Esophagus squamous epithelium (tissue), 5 donors: ENCODE data around the gene MGMT. TPM values are rescaled to one million over a fixed set of nuclear protein-coding genes. Genes with fewer than 3 reads are reported as not detected.

Experiments
- DNase-seq: peaks from one replicate; lab custom pipeline; 2025; lab: John Stamatoyannopoulos, UW
- H3K27ac ChIP-seq, 4 donors: fragments of 200-600 bp; sonication (generic); one replicate each; pipeline ENCODE4 v1.5.1; 2016 to 2019; ENCODE audit warnings: mild to moderate bottlenecking in 1 of 4
- H3K27me3 ChIP-seq, 4 donors: fragments of 200-600 bp; sonication (generic); 1 replicate in 3 of 4; 2 replicates in 1 of 4; pipeline versions ENCODE4 v1.5.1 to v1.6.0; 2017 to 2021; ENCODE audit warnings: antibody characterized with exemption in 1 of 4
- H3K36me3 ChIP-seq, 3 donors: fragments of 200-600 bp; sonication (generic); one replicate each; pipeline ENCODE4 v1.5.1; 2016 to 2019
- H3K4me1 ChIP-seq, 3 donors: fragments of 200-600 bp; sonication (generic); one replicate each; pipeline ENCODE4 v1.5.1; 2017 to 2019
- H3K4me3 ChIP-seq, 4 donors: fragments of 200-600 bp; sonication (generic); 1 replicate in 3 of 4; 2 replicates in 1 of 4; pipeline ENCODE4 v1.5.1; 2016 to 2019; ENCODE audit warnings: mild to moderate bottlenecking in 2 of 4, moderate library complexity in 1 of 4
- H3K9me3 ChIP-seq, 3 donors: fragments of 200-600 bp; sonication (generic); one replicate each; pipeline ENCODE4 v1.5.1; 2016 to 2019
- POLR2A ChIP-seq, 4 donors: fragments of 450-650 bp; IDR thresholded peaks; one replicate each; pipeline ENCODE4 v1.6.1; 2017; ENCODE audit warnings: antibody characterized with exemption in 4 of 4, mild to moderate bottlenecking in 4 of 4, moderate library complexity in 3 of 4
- WGBS, 2 donors: methylation state at CpG; one replicate each; pipeline ENCODE4 v1.1.5; 2018; 5-methylcytosine and 5-hydroxymethylcytosine counted together
- intact Hi-C: fragments of 100-400 bp; cut with DNase I; formaldehyde crosslinking; loops from one replicate; pipeline ENCODE4 v1.15.0; 2022
- total RNA-seq, 4 donors: library from RNA; depleted of rRNA; stranded (reverse); fragments of >200 nt; gene quantifications; one replicate each; pipeline ENCODE4 v1.1.0, GENCODE V29; 2016
- TF ChIP-seq, protein P1 (sequence below), 6 experiments: fragments of 450-650 bp in 4 of 6; fragments of 200-600 bp in 2 of 6; sonication (generic) in 2 of 6; IDR thresholded peaks; one replicate each; pipeline ENCODE4 v1.5.1; 2016 to 2019; ENCODE audit warnings: antibody characterized with exemption in 6 of 6, mild to moderate bottlenecking in 4 of 6, moderate library complexity in 4 of 6
- donor health status: DM: yes; HTN: yes; CAD: no.

The MGMT gene
- total RNA-seq, 4 donors from 2014 or later = 15.6 to 28.8 (median 18.4) TPM

GRCh38 chr10:129593953-129594352, 126.9 kb downstream of the MGMT start:
- H3K4me1 ChIP-seq = no peaks in the 10 kb centered on the region
- no peak for DNase-seq
- intact Hi-C loops = no loop called here
- peaks cover 0 to 10% (median 0%) of the 10 kb centered on the region in 3 donors for H3K36me3 ChIP-seq
- no peak overlapping the region for H3K27ac ChIP-seq
- peaks cover 0 to 4% (median 0%) of the 10 kb centered on the region in 3 donors for H3K9me3 ChIP-seq
- WGBS, 2 donors = 88% methylated on average over 3 of the region's 3 CpGs
- TF ChIP-seq, protein P1, sequence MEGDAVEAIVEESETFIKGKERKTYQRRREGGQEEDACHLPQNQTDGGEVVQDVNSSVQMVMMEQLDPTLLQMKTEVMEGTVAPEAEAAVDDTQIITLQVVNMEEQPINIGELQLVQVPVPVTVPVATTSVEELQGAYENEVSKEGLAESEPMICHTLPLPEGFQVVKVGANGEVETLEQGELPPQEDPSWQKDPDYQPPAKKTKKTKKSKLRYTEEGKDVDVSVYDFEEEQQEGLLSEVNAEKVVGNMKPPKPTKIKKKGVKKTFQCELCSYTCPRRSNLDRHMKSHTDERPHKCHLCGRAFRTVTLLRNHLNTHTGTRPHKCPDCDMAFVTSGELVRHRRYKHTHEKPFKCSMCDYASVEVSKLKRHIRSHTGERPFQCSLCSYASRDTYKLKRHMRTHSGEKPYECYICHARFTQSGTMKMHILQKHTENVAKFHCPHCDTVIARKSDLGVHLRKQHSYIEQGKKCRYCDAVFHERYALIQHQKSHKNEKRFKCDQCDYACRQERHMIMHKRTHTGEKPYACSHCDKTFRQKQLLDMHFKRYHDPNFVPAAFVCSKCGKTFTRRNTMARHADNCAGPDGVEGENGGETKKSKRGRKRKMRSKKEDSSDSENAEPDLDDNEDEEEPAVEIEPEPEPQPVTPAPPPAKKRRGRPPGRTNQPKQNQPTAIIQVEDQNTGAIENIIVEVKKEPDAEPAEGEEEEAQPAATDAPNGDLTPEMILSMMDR (IDR thresholded peaks at IDR 0.05) = no peak
- no peak for TF ChIP-seq POLR2A (IDR thresholded peaks at IDR 0.05)
- no peaks in the 10 kb centered on the region for H3K27me3 ChIP-seq
- H3K4me3 ChIP-seq = no peak overlapping the region

GRCh38 chr10:129594811-129595210, 127.8 kb downstream of the MGMT start:
- intact Hi-C loops = no loop called here
- WGBS, 2 donors = 77 to 98% methylated on average over 2 to 15 of the region's 15 CpGs
- no peak overlapping the region for H3K4me3 ChIP-seq
- no peaks in the 10 kb centered on the region for H3K27me3 ChIP-seq
- no peaks in the 10 kb centered on the region for H3K4me1 ChIP-seq
- peaks cover 0 to 4% (median 0%) of the 10 kb centered on the region in 3 donors for H3K9me3 ChIP-seq
- H3K36me3 ChIP-seq = peaks cover 0 to 1% (median 0%) of the 10 kb centered on the region in 3 donors
- DNase-seq = no peak
- H3K27ac ChIP-seq = no peak overlapping the region
- TF ChIP-seq POLR2A (IDR thresholded peaks at IDR 0.05) = no peak
- TF ChIP-seq, protein P1 (IDR thresholded peaks at IDR 0.05) = no peak

DNA sequence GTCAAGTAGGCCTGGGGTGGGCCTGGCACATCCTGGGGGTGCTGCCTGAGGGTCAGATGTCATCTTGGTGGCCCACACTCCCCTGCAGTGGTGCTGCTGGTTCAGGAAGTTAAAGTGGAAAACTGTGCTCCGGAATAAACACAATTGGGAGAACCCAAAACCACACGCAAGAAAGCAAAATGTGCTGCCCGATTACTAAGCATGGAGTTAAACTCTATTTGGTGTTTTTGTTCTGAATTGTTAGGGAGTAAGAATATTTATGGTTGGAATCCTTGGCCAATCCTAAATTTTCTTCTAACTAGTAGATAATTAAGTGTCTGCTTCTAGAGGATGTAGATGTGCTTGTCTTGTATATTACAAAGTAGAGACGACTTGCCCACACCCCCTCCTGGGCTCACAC, 131.4 kb downstream of the MGMT start:
- intact Hi-C loops = no loop called here
- TF ChIP-seq, protein P1 (IDR thresholded peaks at IDR 0.05) = no peak
- TF ChIP-seq POLR2A (IDR thresholded peaks at IDR 0.05) = no peak

GRCh38 chr10:129599160-129599559, 132.1 kb downstream of the MGMT start:
- intact Hi-C loops = no loop called here
- no peaks in the 10 kb centered on the region for H3K27me3 ChIP-seq
- DNase-seq = no peak
- TF ChIP-seq, protein P1 (IDR thresholded peaks at IDR 0.05) = no peak
- no peak for TF ChIP-seq POLR2A (IDR thresholded peaks at IDR 0.05)
- WGBS, 2 donors = 89 to 91% methylated on average over 5 of the region's 5 CpGs
- H3K4me1 ChIP-seq = no peaks in the 10 kb centered on the region
- no peak overlapping the region for H3K4me3 ChIP-seq
- no peaks in the 10 kb centered on the region for H3K9me3 ChIP-seq
- no peaks in the 10 kb centered on the region for H3K36me3 ChIP-seq
- H3K27ac ChIP-seq = no peak overlapping the region

More for the DNA sequence above, 131.4 kb downstream of the MGMT start:
- H3K4me1 ChIP-seq = no peaks in the 10 kb centered on the region
- no peak for DNase-seq
- 91 to 94% methylated on average over 4 of the region's 4 CpGs for WGBS, 2 donors
- no peak overlapping the region for H3K4me3 ChIP-seq
- no peaks in the 10 kb centered on the region for H3K36me3 ChIP-seq
- H3K27me3 ChIP-seq = no peaks in the 10 kb centered on the region
- no peak overlapping the region for H3K27ac ChIP-seq
- no peaks in the 10 kb centered on the region for H3K9me3 ChIP-seq

GRCh38 chr10:129601737-129602136, 134.7 kb downstream of the MGMT start:
- no peaks in the 10 kb centered on the region for H3K4me1 ChIP-seq
- H3K27ac ChIP-seq = no peak overlapping the region
- H3K4me3 ChIP-seq = no peak overlapping the region
- intact Hi-C loops = no loop called here
- no peaks in the 10 kb centered on the region for H3K9me3 ChIP-seq
- H3K36me3 ChIP-seq = no peaks in the 10 kb centered on the region
- no peaks in the 10 kb centered on the region for H3K27me3 ChIP-seq
- TF ChIP-seq, protein P1 (IDR thresholded peaks at IDR 0.05) = no peak
- TF ChIP-seq POLR2A (IDR thresholded peaks at IDR 0.05) = no peak
- DNase-seq = no peak
- WGBS, 2 donors = 62 to 80% methylated on average over 10 of the region's 10 CpGs
